ENCODE results near the gene CCDC175.

GRCh38 chr14:59591641-59592370, 15.2 kb upstream of the CCDC175 start:
- TF ChIP-seq, protein P1, sequence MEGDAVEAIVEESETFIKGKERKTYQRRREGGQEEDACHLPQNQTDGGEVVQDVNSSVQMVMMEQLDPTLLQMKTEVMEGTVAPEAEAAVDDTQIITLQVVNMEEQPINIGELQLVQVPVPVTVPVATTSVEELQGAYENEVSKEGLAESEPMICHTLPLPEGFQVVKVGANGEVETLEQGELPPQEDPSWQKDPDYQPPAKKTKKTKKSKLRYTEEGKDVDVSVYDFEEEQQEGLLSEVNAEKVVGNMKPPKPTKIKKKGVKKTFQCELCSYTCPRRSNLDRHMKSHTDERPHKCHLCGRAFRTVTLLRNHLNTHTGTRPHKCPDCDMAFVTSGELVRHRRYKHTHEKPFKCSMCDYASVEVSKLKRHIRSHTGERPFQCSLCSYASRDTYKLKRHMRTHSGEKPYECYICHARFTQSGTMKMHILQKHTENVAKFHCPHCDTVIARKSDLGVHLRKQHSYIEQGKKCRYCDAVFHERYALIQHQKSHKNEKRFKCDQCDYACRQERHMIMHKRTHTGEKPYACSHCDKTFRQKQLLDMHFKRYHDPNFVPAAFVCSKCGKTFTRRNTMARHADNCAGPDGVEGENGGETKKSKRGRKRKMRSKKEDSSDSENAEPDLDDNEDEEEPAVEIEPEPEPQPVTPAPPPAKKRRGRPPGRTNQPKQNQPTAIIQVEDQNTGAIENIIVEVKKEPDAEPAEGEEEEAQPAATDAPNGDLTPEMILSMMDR (conservative IDR thresholded peaks at IDR 0.05; ENCODE audit: low read depth, low read length) = no peak
- TF ChIP-seq EZH2 (IDR thresholded peaks at IDR 0.05; ENCODE audit: borderline replicate concordance, low read depth, low read length, poor library complexity, severe bottlenecking) = no peak

All from A673 (cell line).